Motor neuron (in vitro differentiated cells): Measurements from ENCODE around the gene GIGYF2. TPM values are rescaled to one million over a fixed set of nuclear protein-coding genes. Genes with fewer than 3 reads are reported as not detected.

Experiments used
- ATAC-seq, 8 experiments: fragments of 200-7000 bp; cut with Tn5 transposase; replicated peaks in 6 of 8; 2 replicates each; pipeline ENCODE4 v1.8.0; 2021; ENCODE audit warnings: mild to moderate bottlenecking in 8 of 8, moderate library complexity in 8 of 8
- H3K27ac ChIP-seq, 2 donors: fragments of 250-450 bp; sonication (Bioruptor Pico); 2 replicates each; pipeline ENCODE4 v1.9.0; 2021; ENCODE audit warnings: antibody characterized with exemption in 2 of 2, mild to moderate bottlenecking in 2 of 2, moderate library complexity in 1 of 2
- H3K4me1 ChIP-seq, 2 donors: fragments of 250-450 bp; sonication (Bioruptor Pico); replicated peaks in 1 of 2; 2 replicates each; pipeline ENCODE4 v1.6.1; 2021; ENCODE audit warnings: antibody characterized with exemption in 2 of 2, mild to moderate bottlenecking in 2 of 2, moderate library complexity in 1 of 2
- H3K4me3 ChIP-seq, 5 donors: fragments of 250-450 bp; sonication (Bioruptor Pico); 2 replicates each; pipeline ENCODE4 v1.9.0; 2021; ENCODE audit warnings: antibody characterized with exemption in 5 of 5, mild to moderate bottlenecking in 5 of 5, moderate library complexity in 4 of 5
- WGBS, 10 experiments: fragments of 450-650 bp; shearing (Covaris generic); methylation state at CpG; one replicate each; pipeline ENCODE4 v1.0.0; 2022; 5-methylcytosine and 5-hydroxymethylcytosine counted together
- in situ Hi-C, 9 experiments: fragments of 400-800 bp; cut with MboI; loops; one replicate each; pipeline ENCODE4 v1.15.0; 2021; ENCODE audit warnings: low sequenced_read_pairs in 9 of 9, low pct_unique_long_range_greater_than_20kb in 2 of 9; ENCODE audit not compliant: unreplicated experiment in 9 of 9
- total RNA-seq, 8 experiments: library from RNA; unstranded; fragments of 300-600 nt; gene quantifications; 2 replicates each; pipeline versions ENCODE4 v1.2.3 to v1.2.4, GENCODE V29; 2022

The GIGYF2 gene
- total RNA-seq, 8 experiments from 2014 or later = 43.9 to 74.2 (median 53.6) TPM

DNA sequence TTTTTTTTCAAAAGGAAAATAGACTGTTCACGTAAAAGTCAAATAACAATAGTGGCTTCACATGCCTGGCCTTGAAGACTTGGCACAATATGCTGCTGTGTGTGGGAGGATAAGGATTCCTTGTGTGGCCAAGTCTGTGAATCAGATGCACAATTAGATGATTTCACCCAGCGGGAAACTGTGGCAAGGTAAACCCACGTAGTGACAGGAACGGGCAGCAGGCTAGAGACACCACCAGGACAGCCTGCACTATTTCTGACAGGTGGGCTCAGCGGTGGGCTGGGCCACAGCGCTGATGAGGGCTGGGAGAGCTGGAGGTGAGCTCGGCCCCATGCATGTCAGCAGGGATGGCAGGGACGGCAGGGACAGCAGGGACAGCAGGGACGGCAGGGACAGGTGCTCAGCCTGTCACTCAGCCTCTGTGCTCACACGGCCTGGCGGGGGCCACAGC is 194.5 kb downstream of the GIGYF2 start:
- in situ Hi-C loops = no loop called here
- 7 to 100% (median 94%) methylated on average over 1 to 8 of the region's 11 CpGs; no CpG with 5 or more reads in 2 of the 10 experiments for WGBS, 10 experiments
- Histone ChIP-seq H3K4me1 (peaks cover 7 to 8% of the 10 kb centered on the region in 2 donors), H3K4me3 (no peak overlapping the region), H3K27ac (no peak overlapping the region)
- peak in 1 of 8 experiments; percentile 4 for ATAC-seq

DNA sequence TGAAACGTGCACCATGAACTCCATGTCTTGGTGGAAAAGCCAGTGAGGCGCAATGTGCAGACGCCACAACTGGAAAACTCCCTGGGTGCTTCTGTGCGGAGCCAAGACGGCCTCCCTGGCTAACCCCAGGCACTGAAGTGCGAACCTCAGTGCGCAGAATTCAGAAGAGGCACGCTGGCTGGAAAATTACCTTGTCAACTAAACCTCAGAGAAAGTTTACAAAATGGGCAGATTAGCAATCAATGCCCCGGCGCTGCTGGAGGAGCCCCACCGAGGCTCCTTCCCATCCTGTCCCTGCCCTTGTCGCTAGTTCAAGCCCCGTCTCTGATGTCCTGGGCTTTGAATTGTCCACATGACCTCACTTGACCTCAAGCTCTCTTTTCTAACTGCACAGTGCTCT is 195.1 kb downstream of the GIGYF2 start:
- WGBS, 10 experiments = 66 to 100% (median 93%) methylated on average over 1 to 8 of the region's 13 CpGs; no CpG with 5 or more reads in 3 of the 10 experiments
- ATAC-seq = no peak
- Histone ChIP-seq H3K4me1 (peaks cover 7 to 8% of the 10 kb centered on the region in 2 donors), H3K4me3 (no peak overlapping the region), H3K27ac (no peak overlapping the region)
- in situ Hi-C loops = no loop called here

DNA sequence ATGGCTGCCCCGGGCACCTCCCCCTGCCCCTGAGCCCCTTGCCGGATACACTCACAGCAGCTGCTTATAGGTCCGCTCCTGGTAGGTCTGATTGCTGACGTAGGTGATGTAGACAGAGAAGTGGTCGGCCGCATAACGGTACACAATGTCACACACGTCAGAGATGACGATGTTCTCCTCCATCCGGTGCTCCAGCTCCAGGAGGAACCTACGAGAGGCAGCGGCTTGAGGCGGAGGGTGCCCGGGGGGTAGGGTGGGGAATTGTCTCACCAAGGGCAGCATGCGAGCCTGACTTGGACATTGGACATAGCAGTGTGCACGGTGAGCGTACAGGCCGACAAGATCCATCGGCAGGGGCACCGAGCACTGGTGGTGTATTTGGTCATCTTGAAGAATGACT is 195.7 kb downstream of the GIGYF2 start:
- WGBS, 10 experiments = 94 to 100% methylated on average over 1 to 6 of the region's 20 CpGs; no CpG with 5 or more reads in 8 of the 10 experiments
- no peak for ATAC-seq
- Histone ChIP-seq H3K4me1 (peaks cover 7 to 8% of the 10 kb centered on the region in 2 donors), H3K27ac (no peak overlapping the region), H3K4me3 (no peak overlapping the region)
- in situ Hi-C loops = no loop called here

DNA sequence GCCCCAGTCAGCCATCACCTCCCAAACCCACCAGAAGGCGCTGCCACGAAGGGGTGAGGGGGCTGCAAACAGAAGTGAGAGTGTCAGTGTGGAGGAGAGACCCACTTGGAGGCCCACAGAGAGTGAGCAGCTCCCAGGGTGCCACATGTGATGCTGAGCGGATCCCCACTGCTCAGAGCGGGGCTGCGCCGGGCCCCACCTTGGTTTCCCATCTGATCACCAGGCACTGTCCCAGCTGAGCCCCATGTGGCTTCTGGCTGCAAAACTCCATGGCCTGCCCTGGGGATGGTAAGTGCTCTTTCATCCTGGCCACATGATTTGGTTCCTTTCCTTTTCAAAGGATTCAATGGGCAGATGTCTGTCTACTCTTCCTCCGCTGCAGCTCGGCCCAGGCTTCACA is 196.7 kb downstream of the GIGYF2 start:
- 72 to 100% (median 100%) methylated on average over 3 to 7 of the region's 8 CpGs; no CpG with 5 or more reads in 7 of the 10 experiments for WGBS, 10 experiments
- H3K4me3 ChIP-seq = no peak overlapping the region
- H3K4me1 ChIP-seq = peaks cover 7 to 8% of the 10 kb centered on the region in 2 donors
- peak overlapping the region in 1 of 2 donors; percentile 34 for H3K27ac ChIP-seq
- in situ Hi-C loops = no loop called here
- peak in 3 of 8 experiments; percentile 18 to 33 (median 25) for ATAC-seq

DNA sequence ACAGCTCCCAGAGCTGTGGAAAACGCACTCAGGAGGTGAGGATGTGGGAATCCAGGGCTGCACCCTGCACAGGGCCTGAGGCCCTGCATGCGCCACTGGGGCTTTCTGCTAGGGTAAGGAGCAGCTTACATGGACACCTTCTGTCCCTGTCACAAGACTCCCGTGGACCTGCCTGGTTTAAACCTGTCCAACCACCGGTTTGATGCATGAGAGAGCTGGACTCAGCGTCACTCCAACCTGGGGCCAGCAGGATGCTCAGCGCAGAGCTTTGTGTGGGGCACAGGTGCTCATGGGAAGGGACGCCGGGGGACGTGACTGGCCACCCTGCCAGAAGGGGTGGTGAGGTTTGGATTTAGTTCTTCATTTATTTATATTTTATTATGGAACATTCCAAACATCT is 197.1 kb downstream of the GIGYF2 start:
- H3K27ac ChIP-seq = peak overlapping the region in 1 of 2 donors; percentile 34
- in situ Hi-C loops = no loop called here
- peak in 4 of 8 experiments; percentile 6 to 36 (median 26) for ATAC-seq
- no peak overlapping the region for H3K4me3 ChIP-seq
- WGBS, 10 experiments = 60 to 92% (median 71%) methylated on average over 1 to 8 of the region's 9 CpGs; no CpG with 5 or more reads in 6 of the 10 experiments
- H3K4me1 ChIP-seq = peaks cover 7 to 8% of the 10 kb centered on the region in 2 donors

DNA sequence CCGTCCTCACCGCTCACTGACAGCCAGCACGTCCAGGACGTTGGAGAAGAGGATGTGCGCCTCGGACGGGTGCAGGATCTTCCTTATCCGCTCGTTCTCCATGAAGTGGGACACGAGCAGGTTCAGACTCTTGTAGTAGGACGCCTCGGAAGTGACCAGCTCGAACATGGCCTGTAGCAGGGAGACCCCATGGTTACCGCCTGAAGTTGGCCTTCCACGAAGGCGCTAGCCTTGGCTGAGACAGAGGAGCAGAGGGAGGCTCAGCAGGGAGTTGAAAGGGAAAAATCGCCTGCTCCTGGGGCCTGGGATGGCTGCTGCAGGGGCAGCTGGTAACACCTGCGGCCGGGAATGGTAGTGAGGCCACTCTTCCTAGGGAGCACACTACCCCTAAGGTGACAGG is 197.6 kb downstream of the GIGYF2 start:
- ATAC-seq = no peak
- in situ Hi-C loops = no loop called here
- 0 to 96% (median 84%) methylated on average over 1 to 8 of the region's 19 CpGs; no CpG with 5 or more reads in 4 of the 10 experiments for WGBS, 10 experiments
- Histone ChIP-seq H3K27ac (no peak overlapping the region), H3K4me1 (peaks cover 7 to 8% of the 10 kb centered on the region in 2 donors), H3K4me3 (no peak overlapping the region)

DNA sequence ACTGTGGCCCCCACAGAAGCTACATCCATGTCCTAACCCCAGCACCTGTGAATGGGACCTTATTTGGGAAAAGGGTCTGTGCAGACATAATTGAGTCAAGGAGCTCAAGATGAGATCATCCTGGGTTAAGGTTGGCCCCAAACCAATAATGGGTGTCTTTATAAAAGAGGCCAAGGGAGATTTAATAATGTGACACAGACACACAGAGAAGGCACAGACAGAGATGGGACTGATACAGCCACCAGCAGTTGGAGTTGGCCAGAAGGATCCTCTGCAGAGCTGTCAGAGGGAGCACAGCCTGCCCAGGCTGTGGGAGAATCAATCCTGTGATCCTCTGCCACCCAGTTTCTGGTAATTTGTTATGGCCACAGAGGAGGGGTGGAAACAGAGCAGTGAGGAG is 199.0 kb downstream of the GIGYF2 start:
- Histone ChIP-seq H3K27ac (no peak overlapping the region), H3K4me3 (no peak overlapping the region), H3K4me1 (peaks cover 8 to 9% of the 10 kb centered on the region in 2 donors)
- ATAC-seq = no peak
- in situ Hi-C loops = no loop called here

DNA sequence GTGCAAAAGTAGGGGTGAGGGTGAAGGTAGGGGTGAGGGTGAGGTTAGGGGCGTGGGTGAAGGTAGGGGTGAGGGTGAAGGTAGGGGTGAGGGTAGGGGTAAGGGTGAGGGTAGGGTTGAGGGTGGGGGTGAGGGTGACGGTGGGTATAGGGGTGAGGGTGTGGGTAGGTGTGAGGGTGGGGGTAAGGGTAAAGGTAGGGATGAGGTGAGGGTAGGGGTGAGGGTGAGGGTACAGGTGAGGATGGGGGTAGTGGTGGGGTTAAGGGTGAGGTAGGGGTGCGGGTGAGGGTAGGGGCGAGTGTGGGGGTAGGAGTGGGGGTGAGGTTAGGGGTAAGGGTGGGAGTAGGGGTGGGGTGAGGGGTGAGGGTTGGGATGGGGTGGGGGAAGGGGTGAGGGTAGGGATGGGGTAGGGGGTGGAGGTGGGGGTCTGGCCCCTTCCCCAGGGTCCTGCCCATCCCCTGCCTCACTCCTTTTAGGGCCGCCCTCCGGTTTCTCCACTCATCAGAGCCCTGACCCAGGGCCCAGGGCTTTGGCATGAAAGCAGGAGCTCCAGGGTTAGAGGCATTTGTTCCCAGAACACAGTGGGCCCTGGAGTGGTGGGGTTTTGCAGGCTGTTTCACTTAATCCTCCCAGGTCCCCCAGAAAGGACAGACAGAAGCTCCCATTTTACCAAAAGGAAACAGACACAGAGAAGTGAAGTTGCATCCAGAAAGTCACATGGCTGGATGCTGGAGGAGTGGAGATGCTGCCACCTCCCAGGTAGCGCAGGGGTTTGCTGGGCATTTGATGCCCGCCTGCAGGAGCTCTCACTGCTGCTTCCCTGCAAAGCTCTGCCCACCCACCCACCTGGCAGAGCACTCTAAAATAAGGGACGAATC is 199.8 kb downstream of the GIGYF2 start:
- H3K27ac ChIP-seq = no peak overlapping the region

DNA sequence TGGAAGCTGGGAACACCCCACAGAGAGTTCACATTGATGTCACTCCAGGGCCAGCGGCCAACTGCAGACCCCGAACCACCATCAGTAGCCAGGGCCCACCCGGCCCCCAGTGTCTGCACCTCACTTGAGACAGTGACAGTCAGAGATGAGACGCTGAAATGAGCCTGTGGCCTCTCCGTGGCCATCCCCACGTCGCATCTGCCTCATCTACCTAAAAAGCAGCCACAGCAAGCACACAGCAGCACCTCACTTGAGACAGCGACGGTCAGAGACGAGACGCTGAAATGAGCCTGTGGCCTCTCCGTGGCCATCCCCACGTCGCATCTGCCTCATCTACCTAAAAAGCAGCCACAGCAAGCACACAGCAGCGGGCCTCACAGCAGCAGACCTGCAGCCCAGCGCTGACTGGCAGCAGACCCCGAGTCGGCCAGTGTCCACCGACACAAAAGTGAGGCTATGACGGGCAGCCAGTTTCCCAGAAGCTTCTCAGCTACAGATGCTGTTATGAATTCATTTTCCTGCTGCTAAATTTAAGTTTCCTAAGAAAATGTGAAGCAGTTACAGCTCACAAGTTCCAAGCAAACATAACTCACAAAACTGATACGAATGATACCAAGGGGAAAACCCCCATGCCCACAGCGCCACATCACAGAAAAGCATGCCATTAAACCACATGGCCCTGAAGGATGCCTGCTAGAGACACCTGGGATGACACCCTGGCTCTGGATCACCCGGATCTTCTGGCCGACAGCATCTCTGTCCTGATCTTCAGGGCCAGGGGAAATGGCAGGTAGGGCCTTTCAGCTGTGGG is 200.7 kb downstream of the GIGYF2 start:
- Histone ChIP-seq H3K27ac (no peak overlapping the region), H3K4me3 (no peak overlapping the region), H3K4me1 (peaks cover 18 to 19% of the 10 kb centered on the region in 2 donors)
- WGBS, 10 experiments = 75 to 100% (median 90%) methylated on average over 1 to 11 of the region's 24 CpGs
- in situ Hi-C loops = no loop called here
- no peak for ATAC-seq

More for the DNA sequence above, 199.8 kb downstream of the GIGYF2 start:
- ATAC-seq = no peak
- no peak overlapping the region for H3K4me3 ChIP-seq
- in situ Hi-C loops = no loop called here
- WGBS, 10 experiments = 60 to 100% (median 80%) methylated on average over 1 to 2 of the region's 9 CpGs; no CpG with 5 or more reads in 6 of the 10 experiments
- H3K4me1 ChIP-seq = peaks cover 14% of the 10 kb centered on the region in 2 donors

DNA sequence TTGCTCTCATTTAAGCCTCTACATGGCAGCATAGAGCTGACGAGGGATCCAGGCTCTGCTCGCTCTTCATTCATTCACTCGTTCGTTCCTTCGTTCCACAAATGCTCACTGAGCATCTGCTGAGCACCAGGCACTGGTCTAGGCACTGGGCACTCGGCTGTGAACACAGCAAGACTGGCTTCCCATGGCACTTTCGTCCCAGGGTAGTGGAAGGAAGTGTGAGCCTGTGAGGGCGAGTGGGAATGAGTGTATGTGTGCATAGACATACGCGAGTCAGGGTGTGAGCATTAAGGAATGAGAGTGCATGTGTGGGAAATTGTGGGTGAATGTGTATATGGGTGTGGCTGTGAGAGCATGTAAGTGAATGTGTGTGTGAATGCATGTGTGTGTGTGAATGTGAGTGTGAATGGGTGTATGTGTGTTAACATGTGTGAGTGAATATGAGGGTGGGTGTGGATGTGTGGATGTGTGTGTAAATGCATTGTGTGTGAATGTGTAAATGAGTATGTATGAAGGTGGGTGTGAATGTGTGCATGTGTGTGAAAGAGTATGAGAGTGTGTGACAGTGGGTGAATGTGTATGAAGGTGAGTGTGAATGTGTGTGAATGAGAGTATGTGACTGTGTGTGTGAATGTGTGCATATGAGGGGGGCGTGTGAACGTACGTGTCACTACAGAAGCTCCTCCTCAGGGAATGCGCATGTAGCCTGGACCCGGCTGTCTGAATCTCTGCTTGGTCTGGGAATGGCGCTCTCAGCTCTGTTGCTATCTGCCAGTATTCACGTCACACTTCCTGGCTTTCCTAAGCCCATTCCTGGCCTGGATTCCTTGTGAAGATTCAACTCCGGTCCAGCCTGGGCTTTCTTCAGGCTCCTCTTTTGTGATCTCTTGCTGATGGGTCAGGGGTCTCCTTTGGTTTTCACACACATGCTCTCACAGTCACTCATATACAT is 201.7 kb downstream of the GIGYF2 start:
- H3K27ac ChIP-seq = no peak overlapping the region
- WGBS, 10 experiments = 33 to 87% (median 70%) methylated on average over 4 to 15 of the region's 18 CpGs; no CpG with 5 or more reads in 2 of the 10 experiments
- H3K4me3 ChIP-seq = no peak overlapping the region
- in situ Hi-C loops = no loop called here
- H3K4me1 ChIP-seq = peaks cover 18 to 19% of the 10 kb centered on the region in 2 donors
- peak in 4 of 8 experiments; percentile 11 to 98 (median 76) for ATAC-seq

DNA sequence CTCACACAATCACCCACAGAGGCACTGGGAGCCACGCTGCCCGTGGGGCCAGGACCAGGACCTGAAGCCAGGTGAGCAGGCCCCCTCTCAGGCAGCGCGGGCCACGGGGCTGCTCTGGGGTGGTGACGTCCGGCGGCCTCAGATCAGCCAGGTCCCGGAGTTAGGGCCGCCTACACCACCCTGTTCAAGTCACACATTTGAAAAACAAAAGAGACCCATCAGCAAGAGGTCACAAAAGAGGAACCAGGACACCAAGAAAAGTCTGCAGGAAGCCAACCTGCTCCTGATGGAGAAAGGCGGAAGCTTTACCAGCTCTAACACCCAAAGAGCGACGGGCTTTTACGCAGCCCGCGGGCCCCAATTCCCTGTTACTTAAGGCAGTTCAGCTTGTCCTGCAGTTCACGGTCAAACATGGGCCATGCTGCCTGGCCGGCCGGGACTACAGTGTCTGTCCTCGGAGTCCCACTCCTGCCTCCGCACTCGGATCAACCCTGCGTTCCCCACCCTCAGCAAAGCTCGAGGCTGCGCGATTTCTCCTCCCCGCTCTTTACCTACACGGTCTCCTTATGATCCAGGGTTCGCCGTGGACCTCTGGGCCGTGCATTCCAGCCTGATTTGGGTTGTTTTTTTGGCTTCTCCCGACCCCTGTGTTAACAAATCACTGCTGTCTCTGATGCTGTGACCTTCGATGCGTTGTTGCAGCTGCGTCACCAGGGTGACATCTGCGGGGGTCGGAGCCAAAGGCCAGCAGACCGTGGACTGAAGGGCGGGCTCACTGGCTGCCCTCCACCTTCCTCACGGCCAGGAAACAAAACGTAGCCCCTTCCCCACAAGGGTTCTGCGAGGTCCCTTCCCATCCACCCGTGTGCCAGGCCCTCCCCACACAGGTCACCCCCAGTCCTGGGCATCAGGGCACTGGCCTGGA is 203.9 kb downstream of the GIGYF2 start:
- 20 to 85% (median 57%) methylated on average over 1 to 18 of the region's 43 CpGs; no CpG with 5 or more reads in 2 of the 10 experiments for WGBS, 10 experiments
- in situ Hi-C loops = no loop called here
- Histone ChIP-seq H3K27ac (peak overlapping the region; percentile 8 to 35), H3K4me1 (peaks cover 18 to 19% of the 10 kb centered on the region in 2 donors), H3K4me3 (no peak overlapping the region)
- ATAC-seq = peak in 4 of 8 experiments; percentile 0 to 13 (median 5)
